Bronchial epithelial cell (primary cell): ENCODE results near the gene SASH1. TPM values are rescaled to one million over a fixed set of nuclear protein-coding genes. Genes with fewer than 3 reads are reported as not detected.

Experiments used
- DNase-seq: peaks from one replicate; pipeline ENCODE4 v3.0.0-alpha.2; 2010; ENCODE audit warnings: low read depth
- FAIRE-seq: peaks from 2 replicates; lab custom pipeline; 2011; peaks lifted over from hg19 to GRCh38; lab: Jason Lieb, UNC
- H3K27me3 ChIP-seq: 2 replicates; pipeline ENCODE4 v1.5.1; 2011; ENCODE audit warnings: low read length; ENCODE audit not compliant: control insufficient read depth, insufficient read depth
- H3K36me3 ChIP-seq: 2 replicates; pipeline ENCODE4 v1.5.1; 2011; ENCODE audit warnings: low read length; ENCODE audit not compliant: control insufficient read depth, insufficient read depth
- H3K4me3 ChIP-seq: 2 replicates; pipeline ENCODE4 v1.5.1; 2011; ENCODE audit warnings: mild to moderate bottlenecking, low read depth, low read length, control low read depth
- total RNA-seq: library from RNA; depleted of rRNA; stranded (reverse); fragments of >200 nt; gene quantifications from 2 replicates; pipeline ENCODE4 v1.2.1, GENCODE V29; 2014
- TF ChIP-seq, protein P1 (sequence below): IDR thresholded peaks from 2 replicates; pipeline ENCODE4 v1.5.1; 2011; ENCODE audit warnings: mild to moderate bottlenecking, moderate library complexity, low read length, control low read depth, inconsistent platforms; ENCODE audit not compliant: insufficient read depth, severe bottlenecking

Gene SASH1
- total RNA-seq, 1 donor from 2014 or later = 3.9 TPM

DNA sequence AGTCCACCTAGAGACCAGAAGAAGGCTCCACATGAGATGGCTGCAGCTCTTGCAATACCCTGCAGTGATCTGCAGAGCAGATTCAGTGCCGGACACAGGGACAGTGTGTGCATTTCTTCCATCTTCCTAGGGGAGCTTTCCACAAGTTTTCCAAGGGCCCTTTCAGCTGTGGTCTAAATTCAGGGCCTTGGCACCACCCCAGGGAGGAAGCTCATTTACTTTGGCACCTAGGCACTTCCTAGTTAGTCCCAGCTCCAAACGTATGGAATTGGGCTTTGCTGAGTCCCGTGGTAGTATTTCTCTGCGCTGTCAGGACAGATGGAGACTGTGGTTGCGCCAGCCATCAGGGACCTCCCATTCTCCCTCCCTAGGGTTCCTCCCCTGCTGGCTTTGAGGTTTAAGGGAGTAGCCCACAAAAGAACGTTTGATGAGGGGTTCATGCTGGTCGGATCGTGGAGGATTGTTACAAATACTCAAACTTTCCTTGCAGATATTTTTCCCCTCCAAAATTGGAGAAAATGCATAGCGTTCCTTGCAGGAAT lies 221.9 kb downstream of the SASH1 start:
- H3K36me3 ChIP-seq = no peaks in the 10 kb centered on the region
- TF ChIP-seq, protein P1, sequence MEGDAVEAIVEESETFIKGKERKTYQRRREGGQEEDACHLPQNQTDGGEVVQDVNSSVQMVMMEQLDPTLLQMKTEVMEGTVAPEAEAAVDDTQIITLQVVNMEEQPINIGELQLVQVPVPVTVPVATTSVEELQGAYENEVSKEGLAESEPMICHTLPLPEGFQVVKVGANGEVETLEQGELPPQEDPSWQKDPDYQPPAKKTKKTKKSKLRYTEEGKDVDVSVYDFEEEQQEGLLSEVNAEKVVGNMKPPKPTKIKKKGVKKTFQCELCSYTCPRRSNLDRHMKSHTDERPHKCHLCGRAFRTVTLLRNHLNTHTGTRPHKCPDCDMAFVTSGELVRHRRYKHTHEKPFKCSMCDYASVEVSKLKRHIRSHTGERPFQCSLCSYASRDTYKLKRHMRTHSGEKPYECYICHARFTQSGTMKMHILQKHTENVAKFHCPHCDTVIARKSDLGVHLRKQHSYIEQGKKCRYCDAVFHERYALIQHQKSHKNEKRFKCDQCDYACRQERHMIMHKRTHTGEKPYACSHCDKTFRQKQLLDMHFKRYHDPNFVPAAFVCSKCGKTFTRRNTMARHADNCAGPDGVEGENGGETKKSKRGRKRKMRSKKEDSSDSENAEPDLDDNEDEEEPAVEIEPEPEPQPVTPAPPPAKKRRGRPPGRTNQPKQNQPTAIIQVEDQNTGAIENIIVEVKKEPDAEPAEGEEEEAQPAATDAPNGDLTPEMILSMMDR = no peak
- FAIRE-seq = no peak
- no peak overlapping the region for H3K4me3 ChIP-seq
- no peaks in the 10 kb centered on the region for H3K27me3 ChIP-seq
- DNase-seq = no peak

DNA sequence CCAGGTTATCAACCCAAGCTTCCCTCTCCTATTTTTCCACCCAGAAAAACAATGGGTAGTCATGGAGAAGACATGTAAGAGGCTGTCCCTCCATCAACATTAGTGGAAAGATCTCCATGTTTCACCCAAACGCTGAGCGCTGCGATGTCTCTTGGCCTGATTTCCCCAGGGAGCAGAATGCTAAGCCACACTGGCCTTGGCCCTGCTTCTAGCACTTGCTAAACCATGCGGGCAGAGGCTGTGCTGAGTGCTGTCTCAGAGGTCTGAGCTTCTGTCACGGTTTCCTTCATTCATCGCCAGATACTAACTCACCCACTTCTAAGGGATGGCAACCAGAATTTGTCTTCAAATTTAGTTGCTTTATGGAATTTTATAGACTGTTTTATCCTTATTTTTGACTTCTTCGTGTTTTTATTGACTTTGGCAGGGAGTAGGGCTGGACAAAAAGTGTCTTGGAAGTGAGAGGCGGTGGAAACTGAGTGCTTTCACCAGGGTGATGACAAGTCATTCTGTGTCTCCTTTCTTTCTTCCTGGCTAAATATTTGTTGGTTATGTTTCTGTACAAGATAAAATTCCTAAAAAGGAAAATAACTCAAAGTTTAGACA lies 222.8 kb downstream of the SASH1 start:
- Histone ChIP-seq H3K27me3 (no peaks in the 10 kb centered on the region), H3K4me3 (no peak overlapping the region), H3K36me3 (no peaks in the 10 kb centered on the region)
- DNase-seq (no peak), FAIRE-seq (no peak)
- TF ChIP-seq, protein P1 = no peak

DNA sequence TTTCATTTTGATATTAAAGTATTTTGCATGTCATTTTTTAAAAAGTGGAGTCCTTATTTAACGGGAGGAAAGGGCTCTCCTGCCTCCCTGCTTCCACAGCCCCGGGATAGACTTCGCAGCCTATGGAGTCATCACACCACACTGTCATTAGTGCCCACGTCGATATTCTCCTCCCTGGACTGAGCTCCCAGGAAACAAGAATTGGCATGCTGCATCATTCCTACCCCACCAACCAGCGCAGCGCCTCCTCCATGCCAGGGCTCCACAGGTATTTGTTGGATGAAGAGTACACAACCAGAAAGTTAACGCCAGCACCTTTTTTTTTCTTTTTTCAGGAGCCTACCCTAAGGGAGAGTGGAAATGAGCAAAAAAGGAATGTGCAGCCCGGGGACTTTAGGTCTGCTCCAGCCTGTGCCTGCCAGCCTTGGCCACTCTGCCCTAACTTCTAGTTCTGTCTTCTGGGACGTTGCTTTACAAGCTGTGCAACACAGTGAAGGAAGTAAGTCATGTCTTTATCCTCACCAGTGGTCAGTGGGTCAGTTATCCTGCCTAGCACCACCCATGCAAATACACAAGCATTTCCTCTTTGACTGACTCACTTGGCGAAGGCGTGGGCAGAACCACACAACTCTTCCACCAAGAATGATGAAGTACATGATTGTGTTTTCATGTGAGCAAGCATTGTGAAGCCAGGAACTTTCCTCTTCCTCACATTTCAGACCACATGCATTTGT lies 223.5 kb downstream of the SASH1 start:
- TF ChIP-seq, protein P1 = no peak
- DNase-seq (peak; percentile 85), FAIRE-seq (peak; percentile 95)
- Histone ChIP-seq H3K27me3 (peaks cover 3% of the 10 kb centered on the region), H3K4me3 (no peak overlapping the region), H3K36me3 (no peaks in the 10 kb centered on the region)

DNA sequence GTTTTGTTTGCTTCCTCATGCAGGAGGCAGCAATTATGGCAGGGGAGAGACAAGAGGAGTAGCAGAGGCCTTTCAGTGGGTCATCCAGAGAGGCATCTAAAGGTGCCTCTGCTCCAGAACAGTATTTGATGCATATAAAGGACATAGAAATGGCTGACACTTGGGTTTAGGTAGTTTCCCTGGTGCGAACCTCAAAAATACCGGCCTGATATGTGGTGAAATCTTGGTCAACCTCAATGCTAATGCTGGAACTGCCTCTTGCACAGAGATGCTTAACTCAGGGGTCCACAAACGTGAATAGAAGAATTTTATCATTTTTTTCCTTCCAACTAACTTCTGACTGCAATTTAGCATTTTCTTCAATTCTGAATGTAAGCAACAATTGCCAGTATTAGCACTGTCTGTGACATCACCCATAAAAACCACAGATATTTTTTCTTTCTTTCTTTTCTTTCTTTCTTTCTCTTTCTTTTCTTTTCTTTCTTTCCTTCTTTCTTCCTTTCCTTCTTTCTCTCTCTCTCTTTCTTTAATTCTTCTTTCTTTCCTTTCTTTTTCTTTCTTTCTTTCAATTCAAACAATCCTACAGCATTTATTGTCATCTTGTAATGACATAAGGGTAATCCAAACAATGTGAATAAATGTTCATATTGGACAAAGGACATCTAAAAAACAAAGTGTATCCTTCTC lies 224.2 kb downstream of the SASH1 start:
- no peak for DNase-seq
- TF ChIP-seq, protein P1 = no peak
- peaks cover 3% of the 10 kb centered on the region for H3K27me3 ChIP-seq
- no peaks in the 10 kb centered on the region for H3K36me3 ChIP-seq
- no peak overlapping the region for H3K4me3 ChIP-seq
- no peak for FAIRE-seq

DNA sequence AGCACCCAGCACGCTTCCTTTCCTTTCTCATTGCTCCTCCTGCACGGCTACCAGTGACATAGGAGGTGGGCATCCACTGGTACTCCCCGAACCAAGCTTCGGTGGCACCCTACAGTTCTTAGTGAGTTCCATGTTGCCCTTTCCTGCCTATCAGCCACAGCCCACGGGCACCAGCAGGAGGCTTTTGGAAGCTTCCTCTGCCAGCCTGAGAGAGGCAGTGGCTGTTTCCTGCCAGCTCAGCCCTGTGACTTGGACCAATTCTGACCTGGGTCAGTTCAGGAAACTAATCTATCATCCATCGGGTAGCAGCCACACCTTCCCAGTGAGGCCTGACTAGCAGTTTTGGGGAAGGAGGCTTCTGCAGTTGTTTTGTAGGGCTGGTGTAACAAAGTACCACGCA lies 227.8 kb downstream of the SASH1 start:
- peaks cover 3% of the 10 kb centered on the region for H3K27me3 ChIP-seq
- TF ChIP-seq, protein P1 = no peak
- no peak for FAIRE-seq

More for the DNA sequence above, 227.8 kb downstream of the SASH1 start:
- DNase-seq = no peak
- H3K36me3 ChIP-seq = no peaks in the 10 kb centered on the region
- H3K4me3 ChIP-seq = no peak overlapping the region
